GM18867 (cell line): ENCODE results near the gene KCNN3.
A peak's percentile ranks its signal among the peaks of the same experiment; 100 is the strongest.

Source experiments
- ATAC-seq: cut with Tn5 transposase; IDR thresholded peaks from one replicate; pipeline ENCODE4 v1.9.1; 2021; ENCODE audit warnings: mild to moderate bottlenecking, moderate library complexity; ENCODE audit not compliant: unreplicated experiment

KCNN3 gene

DNA sequence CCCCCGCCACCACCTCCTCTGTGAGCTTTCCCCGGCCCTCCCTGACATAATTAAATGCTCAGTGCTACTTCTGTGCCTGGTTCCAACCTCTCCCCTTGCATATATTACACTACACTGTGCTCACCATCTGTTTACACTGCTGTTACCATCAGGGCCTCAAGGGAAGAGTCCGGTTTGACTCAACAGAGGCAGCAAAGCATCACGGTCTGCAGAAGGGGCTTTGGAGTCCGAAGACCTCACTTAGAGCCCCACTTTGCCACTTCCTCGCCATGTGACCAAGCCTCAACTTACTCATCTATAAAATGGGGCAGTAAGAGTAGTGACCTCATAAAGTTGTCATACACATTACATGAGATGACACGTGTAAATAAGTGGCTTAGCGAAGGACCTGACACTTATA is 27.4 kb downstream of the KCNN3 start:
- no peak for ATAC-seq

DNA sequence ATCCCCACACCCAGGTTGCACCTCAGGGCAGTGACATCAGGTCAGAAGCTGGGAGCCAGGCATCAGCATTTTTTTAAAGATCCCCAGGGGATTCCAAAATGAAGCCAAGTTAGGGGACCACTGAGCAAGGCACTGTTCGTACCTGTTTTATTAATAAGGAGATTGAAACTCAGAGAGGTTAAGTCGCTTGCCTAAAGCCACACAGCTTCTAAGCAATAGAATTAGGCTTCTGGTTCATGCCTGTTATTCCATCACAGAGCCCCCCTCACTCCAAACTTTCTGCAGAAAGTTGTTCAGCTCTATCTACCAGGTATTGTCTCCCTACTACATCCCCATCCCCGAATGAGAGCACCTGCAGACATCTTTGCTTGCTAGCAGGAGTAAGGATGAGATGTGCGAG is 28.7 kb downstream of the KCNN3 start:
- no peak for ATAC-seq

DNA sequence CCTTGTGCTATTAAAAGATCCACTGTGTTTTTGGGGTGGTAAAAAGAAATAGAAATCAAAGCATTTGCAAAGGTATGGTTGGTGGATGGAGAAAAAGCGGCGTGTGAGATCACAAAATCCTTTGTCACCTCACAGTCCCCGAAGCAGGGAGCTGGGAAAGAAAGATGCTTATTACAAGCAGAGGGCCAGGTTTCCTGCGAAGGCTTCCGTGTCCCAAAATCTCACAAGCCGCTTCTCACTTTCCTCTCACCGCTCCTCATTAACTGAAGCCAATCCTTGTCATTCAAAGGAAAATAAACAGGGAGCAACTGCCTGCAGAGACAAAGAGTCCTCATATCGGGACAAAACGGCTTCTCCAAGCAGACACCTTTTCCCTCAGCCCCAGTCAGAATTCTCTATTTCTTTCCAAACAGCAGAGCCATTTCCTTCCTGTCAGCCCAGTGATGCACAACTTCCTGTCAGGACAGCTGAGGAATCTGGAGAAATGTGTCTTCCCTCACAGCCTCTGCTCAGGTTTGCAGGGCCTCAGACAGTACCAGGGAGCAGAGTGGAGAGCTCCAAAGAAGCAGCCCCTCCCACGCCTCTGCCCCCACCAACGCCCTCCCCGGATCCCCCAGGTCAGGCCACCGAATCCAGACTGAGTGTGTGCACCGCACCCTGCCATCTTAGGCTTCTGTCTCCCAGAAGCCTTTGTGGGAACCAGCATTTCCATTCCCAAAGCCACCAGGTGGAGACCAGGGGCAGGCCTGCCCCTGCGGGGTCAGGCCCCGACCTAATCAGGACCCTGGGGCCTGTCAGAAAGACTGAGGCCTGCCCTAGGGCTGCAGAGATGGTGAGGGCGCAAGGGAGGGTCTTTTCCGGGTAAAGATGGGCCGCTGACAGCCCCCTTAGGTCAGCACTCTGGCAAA is 29.6 kb downstream of the KCNN3 start:
- no peak for ATAC-seq

DNA sequence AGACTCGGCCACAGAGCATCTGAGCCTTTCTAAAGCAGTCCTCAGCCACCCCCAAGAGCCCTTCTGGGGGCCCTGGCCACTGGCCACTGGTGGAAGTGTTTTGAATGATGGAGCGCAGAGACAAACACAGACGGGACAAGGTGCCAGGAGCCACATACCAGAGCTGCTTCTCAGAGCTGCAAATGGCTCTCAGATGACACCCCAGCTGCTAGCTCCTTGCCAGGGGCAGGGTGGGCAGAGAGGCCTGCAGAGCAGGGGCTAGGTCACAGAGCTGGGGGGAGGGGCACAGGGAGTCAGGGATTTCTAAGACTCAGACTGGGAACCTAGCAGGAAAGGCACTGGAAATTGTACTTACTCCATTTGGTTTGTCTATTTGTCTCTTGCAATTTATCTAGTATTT is 30.4 kb downstream of the KCNN3 start:
- ATAC-seq = no peak

DNA sequence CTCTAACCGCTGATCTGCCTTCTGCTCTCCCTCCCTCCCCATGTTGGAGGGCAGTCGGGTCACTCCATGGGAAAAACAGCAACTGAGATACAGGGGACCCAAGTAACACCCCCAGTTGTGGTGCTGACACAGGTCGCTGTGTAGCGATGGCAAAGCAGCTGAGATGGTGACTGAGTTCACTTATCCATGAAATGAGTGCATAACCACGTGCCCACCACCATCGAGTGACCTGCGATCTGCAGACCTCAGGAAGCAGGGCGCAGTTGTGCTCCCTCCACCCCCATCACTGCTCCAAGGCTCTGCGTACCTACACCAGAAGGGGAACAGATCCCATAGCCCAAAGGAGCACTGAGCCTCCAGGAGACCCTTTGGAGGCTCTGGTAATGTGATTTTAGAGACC is 31.1 kb downstream of the KCNN3 start:
- no peak for ATAC-seq

DNA sequence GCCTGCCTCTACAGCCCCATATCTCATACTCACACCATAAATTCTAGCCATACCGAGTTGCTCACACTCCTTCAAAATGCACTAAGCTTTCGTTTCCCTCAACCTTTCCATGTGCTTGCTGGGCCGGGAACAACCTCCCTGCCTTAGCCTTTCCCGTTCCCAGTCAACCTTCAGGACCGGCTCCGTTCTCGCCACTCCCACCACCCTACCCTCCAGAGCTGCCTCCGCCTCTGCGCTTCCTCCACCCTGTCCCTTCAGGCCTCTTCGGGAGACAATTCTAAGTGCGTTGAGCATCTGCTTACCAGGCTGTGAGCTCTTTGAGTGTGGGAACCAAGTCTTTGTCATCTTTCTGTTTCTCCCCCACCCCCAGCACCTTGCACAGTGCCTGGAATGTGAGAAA is 31.6 kb downstream of the KCNN3 start:
- no peak for ATAC-seq

DNA sequence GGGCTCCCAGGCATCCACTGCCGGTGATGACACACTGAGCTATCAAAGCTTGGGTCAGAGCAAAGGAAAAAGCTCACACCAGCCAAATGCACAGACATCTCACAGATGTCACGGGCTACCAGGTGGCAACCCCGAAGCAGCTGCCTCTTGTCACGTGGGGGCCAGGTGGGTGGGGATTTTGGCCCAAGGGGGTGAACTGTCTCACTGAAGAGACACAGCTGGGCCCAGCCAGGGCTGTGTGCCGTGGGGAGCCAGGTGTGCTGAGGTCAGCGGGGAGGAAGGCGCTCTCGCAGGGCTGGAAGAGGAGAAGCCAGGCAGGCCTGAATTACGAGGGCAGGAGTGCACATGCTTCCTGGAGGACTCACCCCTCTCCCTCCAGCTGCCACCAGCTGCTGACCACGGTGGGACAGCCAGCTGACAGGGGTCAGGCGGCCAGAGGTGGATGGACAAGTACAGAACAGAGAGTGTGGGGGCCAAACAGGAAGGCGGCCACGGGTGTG is 32.4 kb downstream of the KCNN3 start:
- ATAC-seq = peak; percentile 77

DNA sequence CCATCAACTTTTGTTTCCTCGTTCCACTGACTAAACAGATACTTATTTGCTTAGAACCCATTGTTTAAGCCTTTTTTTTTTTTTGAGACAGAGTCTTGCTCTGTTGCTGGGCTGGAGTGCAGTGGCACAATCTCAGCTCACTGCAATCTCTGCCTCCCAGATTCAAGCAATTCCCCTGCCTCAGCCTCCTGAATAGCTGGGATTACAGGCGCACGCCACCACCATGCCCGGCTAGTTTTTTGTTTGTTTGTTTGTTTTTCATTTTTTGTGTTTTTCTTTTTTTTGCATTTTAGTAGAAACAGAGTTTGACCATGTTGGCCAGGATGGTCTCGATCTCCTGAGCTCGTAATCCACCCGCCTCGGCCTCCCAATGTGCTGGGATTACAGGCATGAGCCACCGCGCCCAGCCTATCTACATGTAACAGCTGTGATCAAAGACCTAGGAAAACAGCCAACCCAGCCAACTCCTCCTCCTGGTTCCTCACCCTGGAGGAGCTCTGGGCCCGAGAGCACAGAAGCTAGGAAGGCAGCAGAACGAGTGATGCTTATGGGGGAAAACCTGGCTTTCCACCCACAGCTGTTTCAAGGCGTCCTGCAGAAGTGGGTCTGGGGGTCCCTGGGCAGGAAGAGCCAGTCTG is 32.9 kb downstream of the KCNN3 start:
- ATAC-seq = peak; percentile 4

DNA sequence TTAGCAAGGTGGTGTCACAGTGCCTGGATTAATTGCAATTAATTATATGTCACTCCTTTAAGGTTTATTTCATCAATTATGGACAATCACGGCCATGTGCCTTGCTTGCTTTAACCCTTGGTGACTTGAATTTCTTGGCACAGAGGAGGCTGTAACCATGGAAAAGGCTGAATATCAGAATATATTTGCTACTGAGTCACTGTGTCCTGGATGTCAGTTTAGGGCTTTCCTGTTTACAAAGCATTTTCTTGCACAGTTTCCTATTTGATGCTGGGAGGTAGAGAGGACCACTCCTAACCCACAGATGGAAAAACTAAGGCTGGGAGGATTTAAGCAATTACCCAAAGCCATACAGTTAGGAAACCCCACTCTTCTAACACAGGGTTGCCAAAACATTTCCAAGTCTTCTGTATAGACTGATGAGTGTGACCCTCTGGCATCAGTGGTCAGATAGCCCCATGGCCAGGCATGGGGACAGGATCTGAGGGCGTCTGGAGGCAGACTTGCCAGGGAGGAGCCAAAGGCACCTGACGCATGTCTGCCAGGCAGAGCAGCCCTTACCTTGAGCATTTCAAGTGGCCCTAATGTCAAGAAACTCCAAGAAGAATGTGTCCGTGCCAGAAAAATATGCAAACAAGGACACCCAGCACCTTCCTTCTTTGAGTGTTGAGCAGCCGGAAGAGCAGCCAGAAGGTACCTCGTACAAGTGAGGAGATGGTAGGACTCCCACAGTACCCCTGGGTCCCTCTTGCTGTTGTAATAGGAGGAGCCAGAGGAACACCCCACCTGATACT is 34.4 kb downstream of the KCNN3 start:
- ATAC-seq = no peak

DNA sequence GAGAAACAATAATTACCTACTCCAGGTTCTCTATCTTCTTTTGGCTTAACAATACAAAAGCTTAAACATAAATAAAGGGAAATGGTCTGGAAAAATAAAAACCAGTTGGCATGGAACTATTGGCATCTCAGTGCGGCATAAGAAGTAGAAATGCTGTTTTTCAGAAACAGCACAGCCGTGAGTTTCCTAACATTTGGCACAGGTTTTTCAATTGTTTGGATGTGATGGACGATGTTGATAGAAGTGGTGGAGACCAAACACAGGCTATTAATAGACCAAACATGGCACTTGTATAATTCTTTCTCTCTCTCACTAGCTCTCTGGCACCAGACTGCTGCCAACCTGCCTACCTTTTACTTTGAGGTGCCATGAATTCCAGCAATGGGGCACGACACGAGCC is 36.2 kb downstream of the KCNN3 start:
- ATAC-seq = no peak

DNA sequence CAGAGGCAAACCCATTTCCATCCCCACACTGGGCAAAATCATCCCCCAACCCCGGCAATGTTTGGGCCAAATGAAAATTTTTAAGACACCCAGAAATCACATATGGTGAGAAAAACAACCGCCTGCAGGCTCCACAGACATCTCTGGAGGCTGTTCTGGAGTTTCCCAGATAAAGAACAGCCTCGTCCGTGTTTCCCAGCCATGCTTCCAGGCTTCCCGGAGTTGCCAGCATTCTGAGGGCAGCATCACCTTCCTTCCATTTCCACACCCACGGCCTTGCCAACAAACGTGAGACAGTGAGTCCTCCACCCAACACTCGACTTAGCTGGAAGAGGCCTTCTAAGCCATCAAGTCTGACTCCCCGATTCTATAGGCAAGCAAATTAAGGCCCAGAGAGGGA is 36.9 kb downstream of the KCNN3 start:
- ATAC-seq = no peak

DNA sequence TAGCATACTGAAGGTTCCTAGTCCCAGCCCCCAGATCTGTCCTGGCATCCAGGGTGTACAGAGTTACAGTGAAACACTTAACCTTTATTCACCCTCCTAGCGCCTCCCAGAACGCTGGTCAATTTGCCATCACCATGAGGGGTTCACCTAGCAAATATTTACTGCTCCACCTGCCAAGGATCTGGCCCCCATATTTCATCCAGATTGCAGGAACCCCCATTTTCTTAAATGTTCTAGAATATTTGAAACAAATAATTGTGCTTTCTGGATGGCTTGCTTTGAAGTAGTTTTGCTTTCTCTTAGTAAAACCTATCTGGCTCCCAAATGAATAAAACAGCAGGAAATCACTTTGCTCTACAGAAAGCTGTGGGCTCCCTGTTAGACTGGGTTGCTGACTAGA is 37.7 kb downstream of the KCNN3 start:
- ATAC-seq = no peak

DNA sequence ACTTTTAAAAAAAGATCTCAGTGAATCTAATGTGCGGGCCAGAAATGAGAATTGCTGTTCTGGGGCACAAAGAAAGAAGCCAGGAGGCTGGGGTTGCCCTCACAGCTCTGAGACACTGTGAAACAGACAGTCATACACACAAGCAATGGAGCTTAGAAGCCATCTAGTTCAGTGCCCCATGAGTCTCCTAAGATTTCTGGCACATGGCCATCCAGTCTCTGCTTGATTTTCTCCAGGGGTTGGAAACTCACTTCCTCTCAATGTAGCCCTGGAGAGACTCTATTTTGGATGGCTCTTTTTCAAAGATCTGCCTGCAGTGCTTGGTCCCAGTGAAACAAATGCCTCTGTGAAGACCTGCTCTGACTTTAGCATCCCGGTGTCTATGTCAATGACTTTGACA is 38.6 kb downstream of the KCNN3 start:
- ATAC-seq = no peak

DNA sequence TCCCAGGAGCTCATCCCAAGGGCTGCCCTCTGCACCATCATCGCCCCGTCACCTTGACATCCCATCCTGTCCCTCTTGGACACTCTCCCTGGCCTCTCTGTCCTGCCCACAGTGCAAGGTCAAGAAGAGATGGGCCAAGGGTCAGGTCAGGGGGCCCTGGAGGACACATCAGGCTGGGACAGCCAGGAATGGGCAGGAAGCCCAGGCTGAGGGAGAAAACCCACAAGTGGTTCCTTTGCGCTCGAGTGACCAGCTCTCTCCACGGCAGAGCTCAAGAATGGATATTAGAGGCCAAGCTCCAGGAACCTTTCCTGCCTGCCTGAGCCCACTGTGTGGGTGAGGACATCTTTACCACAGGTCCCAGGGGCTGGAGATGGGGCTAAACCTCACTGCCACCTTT is 41.0 kb downstream of the KCNN3 start:
- no peak for ATAC-seq

DNA sequence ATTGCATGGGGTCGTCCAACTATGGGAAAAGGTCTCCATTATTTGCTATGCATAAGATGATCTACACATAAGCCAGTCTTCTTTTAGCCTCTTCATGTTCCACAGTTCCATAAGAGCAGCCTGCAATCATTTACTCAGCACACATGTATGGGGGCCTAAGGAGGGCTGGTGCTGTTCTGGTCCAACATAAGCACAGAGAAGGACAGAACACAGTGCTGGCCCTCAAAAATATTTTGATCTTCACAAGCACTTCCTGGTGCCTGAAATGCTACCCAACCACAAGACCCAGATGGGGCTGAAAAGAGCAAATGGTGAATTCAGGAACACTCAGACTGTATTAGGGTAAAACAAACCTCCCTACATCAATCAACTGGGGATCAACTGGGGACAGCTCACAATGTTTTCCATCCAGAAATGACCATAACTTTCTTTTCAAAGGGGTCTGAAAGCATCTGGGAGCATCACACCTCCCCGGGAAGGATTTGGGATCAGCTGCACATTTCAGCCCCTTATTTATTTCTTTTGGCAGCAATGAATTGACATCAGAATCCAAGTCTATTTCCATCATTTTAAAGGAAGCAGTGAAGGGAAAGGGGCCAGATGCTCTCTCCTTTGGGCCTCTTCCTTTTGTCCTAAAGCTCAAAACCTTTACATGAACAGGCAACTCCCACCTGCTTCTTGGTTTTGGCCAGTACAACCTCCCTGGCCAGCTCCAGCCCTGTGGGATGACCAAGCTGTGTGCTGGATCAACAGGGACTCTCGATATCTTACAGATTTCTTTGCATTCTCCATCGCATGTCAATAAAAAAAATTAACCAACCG is 45.7 kb downstream of the KCNN3 start:
- no peak for ATAC-seq

DNA sequence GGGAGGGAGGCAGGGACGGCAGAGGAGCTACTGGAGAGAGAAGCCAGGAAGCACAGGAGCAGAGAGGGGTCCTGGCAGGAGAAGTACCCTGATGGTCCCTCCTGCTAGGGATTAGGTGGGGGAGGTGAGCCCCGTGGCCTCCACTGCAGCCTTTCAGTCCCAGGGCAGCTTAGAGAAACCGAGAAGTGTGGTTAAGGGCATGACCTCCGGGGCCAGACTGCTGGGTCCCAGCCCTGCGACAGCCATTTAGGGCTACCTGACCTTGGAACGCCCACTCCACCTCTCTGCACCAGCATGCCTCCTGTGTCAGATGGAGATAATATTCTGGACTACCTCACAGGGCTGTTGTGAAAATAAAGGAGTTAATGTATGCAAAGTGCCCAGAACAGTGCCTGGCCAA is 47.4 kb downstream of the KCNN3 start:
- no peak for ATAC-seq

DNA sequence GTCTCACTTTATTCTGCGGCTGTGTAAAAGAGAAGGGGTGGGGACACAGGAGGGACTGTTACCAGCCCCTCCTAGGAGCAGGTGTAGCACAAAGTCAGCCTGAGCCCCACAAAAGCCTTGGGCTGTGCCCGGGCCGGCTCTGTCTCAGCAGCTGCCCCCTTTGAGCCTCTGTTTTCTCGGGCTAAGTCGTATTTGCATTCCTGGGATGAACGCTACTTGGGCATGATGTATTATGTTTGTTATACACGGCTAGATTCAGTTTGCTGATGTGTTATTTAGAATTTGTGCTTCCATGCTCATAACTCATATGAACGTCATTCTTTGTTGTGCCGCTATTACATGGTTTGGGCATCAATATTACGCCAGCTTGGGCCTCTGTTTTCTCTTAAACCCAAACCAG is 47.8 kb downstream of the KCNN3 start:
- ATAC-seq = no peak

DNA sequence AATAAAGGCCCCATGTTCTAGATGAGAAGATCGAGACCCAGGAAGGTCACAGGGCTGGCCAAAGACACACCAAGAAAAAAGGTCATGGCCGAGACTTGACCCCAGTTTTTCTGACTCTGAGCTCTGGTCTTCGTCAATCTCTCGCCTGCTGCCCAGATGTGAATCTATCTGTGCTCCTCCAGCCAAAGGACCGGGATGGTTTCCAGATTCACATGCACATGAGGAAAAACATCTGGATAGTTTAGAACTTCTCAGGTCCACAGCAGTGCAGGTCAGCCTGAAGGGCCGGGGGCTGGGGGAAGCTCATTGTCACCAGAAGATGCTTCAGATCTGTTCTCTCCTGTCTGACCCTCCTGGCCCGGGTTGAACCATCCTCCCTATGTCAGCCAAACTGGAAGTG is 49.0 kb downstream of the KCNN3 start:
- no peak for ATAC-seq

DNA sequence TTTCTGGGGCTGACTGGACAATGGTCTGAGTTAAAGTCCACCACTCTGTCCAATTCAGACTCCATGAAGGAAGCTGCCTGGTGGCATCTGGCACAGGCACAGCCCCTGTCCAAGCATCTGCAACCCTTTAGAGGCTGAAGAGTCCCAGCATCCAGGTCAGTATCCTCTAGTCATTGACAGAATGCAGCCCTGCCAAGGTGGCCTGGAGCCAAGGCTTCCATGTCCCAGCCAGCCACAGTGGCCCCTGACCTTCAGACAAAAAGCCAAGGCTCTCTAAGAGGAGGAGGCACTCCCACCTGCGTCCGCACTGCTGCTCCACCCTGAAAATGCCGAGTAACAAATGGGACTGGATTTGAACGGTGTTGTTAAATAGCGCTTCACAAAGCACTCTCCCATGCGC is 49.4 kb downstream of the KCNN3 start:
- ATAC-seq = no peak
